Right cardiac atrium (tissue), 5 donors: ENCODE results near the gene NHSL2. TPM values are rescaled to one million over a fixed set of nuclear protein-coding genes. Genes with fewer than 3 reads are reported as not detected.

ENCODE experiments used
- ATAC-seq, 2 donors: fragments of 200-7000 bp; cut with Tn5 transposase; one replicate each; pipeline versions ENCODE4 v1.8.0 to v1.9.1; 2020; ENCODE audit warnings: moderate library complexity in 2 of 2, mild to moderate bottlenecking in 1 of 2
- DNase-seq, 3 donors: peaks; one replicate each; pipeline ENCODE4 v3.0.0-alpha.2; 2020
- H3K27ac ChIP-seq: one replicate; pipeline ENCODE4 v1.5.1; 2013; ENCODE audit warnings: mild to moderate bottlenecking, low read length, control low read depth, moderate library complexity
- H3K27me3 ChIP-seq: one replicate; pipeline ENCODE4 v1.6.1; 2013; ENCODE audit not compliant: control insufficient read depth, insufficient read depth
- H3K4me1 ChIP-seq: one replicate; pipeline ENCODE4 v1.6.1; 2013; ENCODE audit warnings: low read length; ENCODE audit not compliant: control insufficient read depth, insufficient read depth
- H3K4me3 ChIP-seq: one replicate; pipeline ENCODE4 v1.5.1; 2013; ENCODE audit warnings: low read length, control low read depth
- H3K9me3 ChIP-seq: one replicate; pipeline ENCODE4 v1.6.1; 2013; ENCODE audit warnings: low read length; ENCODE audit not compliant: control insufficient read depth
- WGBS: extraction: QIAGEN DNeasy Blood & Tissue Kit; methylation state at CpG from one replicate; pipeline ENCODE4 v1.1.7; 2013; 5-methylcytosine and 5-hydroxymethylcytosine counted together
- intact Hi-C, 4 donors: fragments of 100-400 bp; cut with DNase I; formaldehyde crosslinking; loops; one replicate each; pipeline versions ENCODE4 v1.11.0 to v1.14.0; 2022 to 2023
- polyA plus RNA-seq: library from polyadenylated mRNA; stranded (reverse); fragments of 200-250 nt; gene quantifications from one replicate; pipeline ENCODE4 v1.2.3, GENCODE V29; 2013
- total RNA-seq, 4 donors: library from RNA; stranded (reverse); fragmentation: NEBNext Ultra II Directional; extraction: Animal tissue kit (Norgen Biotek cat#: 25700); gene quantifications; one replicate each; pipeline ENCODE4 v1.2.1, GENCODE V29; 2021
- donor health status: healthy with polysubstance abuse.
- donor health status: DM: no; HTN: yes; CAD: no.
- donor health status: DM: no; HTN: no; CAD: no.
- donor health status: DM: no; HTN: yes; CAD: no; lungs with severe emphysema.
- donor health status: DM: yes; HTN: yes; CAD: no.

NHSL2 gene
- total and polyA plus RNA-seq, 5 donors: 2.4 to 9.2 (median 6.6) TPM

DNA sequence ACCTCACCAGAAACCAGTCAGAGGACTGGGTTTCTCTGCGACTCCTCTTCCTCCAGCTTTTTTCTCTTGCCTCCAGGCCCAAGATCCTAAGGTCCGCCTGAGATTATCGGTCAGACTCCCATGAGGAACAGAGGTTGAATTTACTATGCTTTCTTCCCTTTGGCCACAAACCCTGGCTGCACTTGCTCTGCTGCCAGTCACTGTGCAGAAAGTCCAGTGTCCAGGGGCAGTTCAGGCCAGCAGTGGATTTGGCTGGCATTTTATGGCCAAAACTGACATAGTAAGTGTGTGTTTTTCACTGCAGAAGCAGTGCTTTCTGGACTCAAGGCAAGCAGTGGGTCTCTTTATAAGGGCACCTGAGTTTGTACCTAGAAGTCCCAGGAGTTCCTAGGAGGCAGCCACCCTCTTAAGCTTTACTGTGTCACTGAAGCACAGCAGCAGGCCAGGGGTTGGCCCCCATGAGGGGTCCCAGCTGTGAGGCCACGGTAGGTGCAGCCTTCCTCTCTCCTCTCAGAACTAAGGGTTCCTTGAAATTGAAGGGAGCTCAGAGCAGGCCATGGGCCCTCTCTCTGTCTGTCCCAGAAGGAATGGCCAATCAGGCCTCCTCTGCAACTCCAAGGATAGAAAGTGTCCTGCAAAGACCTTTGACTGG is 217.7 kb downstream of the NHSL2 start:
- DNase-seq (no peak), ATAC-seq (no peak)
- Histone ChIP-seq H3K27me3 (no peaks in the 10 kb centered on the region), H3K4me1 (peaks cover 11% of the 10 kb centered on the region), H3K4me3 (no peak overlapping the region), H3K27ac (no peak overlapping the region), H3K9me3 (no peaks in the 10 kb centered on the region)
- intact Hi-C loops: loop anchor here in 3 of 4 donors (5.0 to 10.0 kb wide), 4 partner anchors 104 to 131 kb away; no protein-coding TSS in a partner anchor
- WGBS: 71% methylated on average over 4 of the region's 4 CpGs

DNA sequence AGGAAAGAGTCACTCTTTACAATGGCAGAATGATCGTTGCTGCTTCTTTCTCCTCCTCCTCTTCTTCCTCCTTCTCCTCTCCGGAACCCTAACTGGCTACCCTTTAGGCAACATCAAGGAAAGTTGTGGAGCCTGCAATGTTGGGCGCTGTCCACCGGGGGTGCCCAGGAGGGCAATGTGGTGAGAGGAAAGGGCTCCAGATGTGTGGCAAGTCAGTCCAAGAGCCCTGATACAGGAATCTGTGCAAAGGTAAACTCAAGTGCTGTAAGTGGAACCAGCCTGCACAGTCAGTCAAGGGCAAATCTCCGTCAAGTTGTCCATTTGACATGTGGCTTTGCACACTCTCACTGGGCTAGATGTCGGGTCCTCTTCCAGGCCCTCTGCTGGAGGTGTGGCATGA is 218.2 kb downstream of the NHSL2 start:
- peaks cover 11% of the 10 kb centered on the region for H3K4me1 ChIP-seq
- ATAC-seq (no peak), DNase-seq (peak in 1 of 3 donors; percentile 51)
- intact Hi-C loops: loop anchor here in 3 of 4 donors (5.0 to 10.0 kb wide), 4 partner anchors 104 to 132 kb away; no protein-coding TSS in a partner anchor
- WGBS: 73% methylated on average over 6 of the region's 6 CpGs
- H3K27ac ChIP-seq: no peak overlapping the region
- H3K9me3 ChIP-seq: no peaks in the 10 kb centered on the region
- H3K4me3 ChIP-seq: no peak overlapping the region
- no peaks in the 10 kb centered on the region for H3K27me3 ChIP-seq

DNA sequence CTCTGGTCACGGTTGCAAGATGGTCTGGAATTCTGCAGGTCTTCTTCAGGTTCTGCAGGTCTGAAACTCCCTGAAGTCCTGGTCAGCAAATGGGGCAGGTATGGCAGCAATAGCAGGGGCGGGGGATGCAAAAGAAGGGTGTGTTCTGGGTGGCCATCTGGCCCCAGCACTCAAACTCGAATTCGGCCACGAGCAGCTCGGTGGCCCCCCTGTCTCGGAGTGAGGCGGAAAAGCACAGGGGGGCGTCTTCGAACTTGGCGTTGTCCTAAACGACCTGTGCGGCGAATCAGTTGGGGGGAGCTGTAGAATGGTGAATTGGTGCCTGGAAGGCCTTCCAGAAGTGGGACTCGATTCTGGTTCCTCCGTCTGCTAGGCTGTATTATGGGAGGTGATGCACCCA is 219.0 kb downstream of the NHSL2 start:
- Histone ChIP-seq H3K27ac (no peak overlapping the region), H3K4me1 (peaks cover 6% of the 10 kb centered on the region), H3K4me3 (no peak overlapping the region), H3K27me3 (no peaks in the 10 kb centered on the region), H3K9me3 (no peaks in the 10 kb centered on the region)
- 96% methylated on average over 16 of the region's 16 CpGs for WGBS
- no peak for ATAC-seq
- intact Hi-C loops: loop anchor here in 3 of 4 donors (5.0 to 10.0 kb wide), 5 partner anchors 105 to 217 kb away; partner anchors contain the start of gene NHSL2 (in 1 of the 3)
- no peak for DNase-seq

DNA sequence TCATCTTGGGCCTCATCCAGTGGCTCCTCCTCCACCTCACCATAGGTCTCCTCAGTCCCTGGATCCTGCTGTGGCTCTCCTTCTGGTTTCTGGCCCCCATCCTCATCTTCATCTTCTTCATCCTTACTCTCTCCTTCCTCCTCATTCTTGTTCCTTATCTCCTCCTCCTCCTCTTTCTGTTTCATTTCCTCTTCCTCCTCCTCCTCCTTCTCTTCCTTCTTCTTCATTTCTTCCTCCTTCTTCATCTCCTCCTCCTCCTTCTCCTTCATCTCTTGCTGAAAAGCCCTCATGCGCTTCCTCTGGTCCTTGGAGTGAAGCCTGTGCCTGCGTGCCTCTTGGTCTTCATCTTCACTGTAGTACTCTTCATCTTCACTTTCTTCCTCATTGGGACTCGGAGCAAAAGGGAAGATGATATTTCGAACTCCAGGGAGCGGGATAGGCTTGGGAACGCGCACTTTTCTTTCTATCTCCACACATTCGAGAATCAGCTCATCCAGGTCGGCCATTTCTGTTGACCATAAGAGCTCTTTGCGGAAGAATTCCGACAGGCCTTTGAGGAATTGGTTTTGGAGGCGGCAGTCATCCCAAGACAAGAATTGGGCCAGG is 219.6 kb downstream of the NHSL2 start:
- H3K9me3 ChIP-seq: no peaks in the 10 kb centered on the region
- no peak overlapping the region for H3K4me3 ChIP-seq
- intact Hi-C loops: loop anchor here in 1 of 4 donors (5.0 kb wide), 1 partner anchor 218 kb away; the partner anchor contains the start of gene NHSL2
- WGBS: 91% methylated on average over 12 of the region's 12 CpGs
- H3K4me1 ChIP-seq: peaks cover 6% of the 10 kb centered on the region
- no peaks in the 10 kb centered on the region for H3K27me3 ChIP-seq
- ATAC-seq (no peak), DNase-seq (no peak)
- no peak overlapping the region for H3K27ac ChIP-seq

DNA sequence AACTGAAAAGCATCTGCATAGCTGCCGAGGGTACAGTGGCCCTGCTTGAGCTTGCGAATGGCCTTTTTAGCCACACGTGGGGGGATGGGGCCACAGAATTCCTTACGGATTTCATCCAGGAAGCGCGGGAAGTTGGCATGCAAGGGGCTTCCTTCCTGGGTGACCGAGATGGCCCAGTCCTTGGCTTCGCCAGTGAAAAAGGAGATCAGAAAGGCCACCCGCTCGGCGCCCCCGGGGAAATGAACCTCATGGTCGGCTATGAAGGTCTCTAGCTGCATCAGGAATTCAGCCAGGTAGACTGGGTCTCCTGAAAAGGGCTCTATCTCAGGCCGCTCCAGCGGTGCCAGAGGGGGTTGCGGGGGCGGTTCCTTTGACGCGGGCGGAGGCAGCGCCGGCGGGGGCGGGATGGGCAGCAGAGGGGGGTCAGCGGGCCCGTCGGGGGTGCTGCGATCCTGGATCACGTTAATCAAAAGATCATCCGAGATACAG is 220.2 kb downstream of the NHSL2 start:
- H3K27ac ChIP-seq: no peak overlapping the region
- H3K27me3 ChIP-seq: no peaks in the 10 kb centered on the region
- intact Hi-C loops: loop anchor here in 1 of 4 donors (5.0 kb wide), 1 partner anchor 219 kb away; the partner anchor contains the start of gene NHSL2
- WGBS: 27% methylated on average over 30 of the region's 30 CpGs
- peak overlapping the region; percentile 59 for H3K4me3 ChIP-seq
- no peaks in the 10 kb centered on the region for H3K9me3 ChIP-seq
- peaks cover 3% of the 10 kb centered on the region for H3K4me1 ChIP-seq
- DNase-seq (peak in 2 of 3 donors; percentile 29 to 69), ATAC-seq (no peak)

DNA sequence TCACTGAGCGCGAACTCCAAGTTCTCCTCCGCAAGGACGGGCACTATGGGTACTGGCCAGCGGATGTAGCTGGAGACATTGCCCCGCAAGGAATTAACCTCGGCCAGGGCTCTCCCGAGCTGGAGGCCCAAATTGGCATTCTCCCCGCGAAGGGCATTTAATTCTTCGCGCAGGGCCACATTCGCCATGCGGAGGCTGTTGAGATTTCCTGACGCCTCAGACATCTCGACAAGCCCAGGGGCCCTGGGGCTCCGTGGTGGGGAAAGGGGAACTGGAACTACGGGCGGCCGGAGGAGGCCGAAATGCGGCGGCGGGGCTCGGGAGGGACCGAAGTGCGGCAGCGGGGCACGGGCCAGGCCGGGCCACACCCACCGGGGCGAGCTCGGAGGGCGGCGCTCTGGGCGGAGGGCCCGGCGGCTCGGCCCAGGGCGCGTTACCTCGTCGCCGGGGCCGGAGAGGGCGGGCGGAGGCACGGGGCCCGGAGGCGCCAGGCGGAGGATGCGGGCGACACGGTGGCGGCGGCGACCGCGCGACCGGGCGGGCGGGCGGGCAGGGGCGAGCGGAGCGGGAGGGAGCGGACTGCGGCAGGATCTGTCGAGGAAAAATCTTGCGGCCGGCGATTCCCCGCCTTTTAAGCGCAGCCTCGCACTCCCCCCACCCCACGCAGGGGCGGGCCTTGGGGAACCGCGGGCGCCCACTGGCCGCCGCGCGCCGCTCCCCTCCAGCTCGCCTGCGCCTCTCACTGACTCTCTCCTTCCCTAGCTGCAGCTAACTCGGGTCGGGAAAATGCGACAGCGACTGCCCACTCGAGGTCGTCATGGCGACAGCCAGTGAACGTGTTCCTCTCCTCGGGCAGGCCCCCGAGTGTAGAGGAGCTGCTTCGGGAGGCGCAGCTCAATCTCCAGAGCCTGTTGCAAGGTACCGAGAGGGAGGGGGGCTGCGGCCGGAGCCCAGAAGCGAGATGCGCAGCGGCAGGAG is 221.0 kb downstream of the NHSL2 start, which contains the start of gene RTL5:
TSS of gene RTL5 (minus strand) at position 599 of the 978 bp plus-strand sequence.
- no peaks in the 10 kb centered on the region for H3K4me1 ChIP-seq
- under 1% methylated on average over 101 of the region's 106 CpGs for WGBS
- peak; percentile 91 to 95 (median 95) for DNase-seq
- no peaks in the 10 kb centered on the region for H3K27me3 ChIP-seq
- intact Hi-C loops: loop anchor here in 1 of 4 donors (5.0 kb wide), 1 partner anchor 219 kb away; the partner anchor contains the start of gene NHSL2
- H3K27ac ChIP-seq: no peak within 1 kb of the TSS
- peak within 1 kb of the TSS; percentile 59 for H3K4me3 ChIP-seq
- peak; percentile 94 to 97 for ATAC-seq
- no peaks in the 10 kb centered on the region for H3K9me3 ChIP-seq

DNA sequence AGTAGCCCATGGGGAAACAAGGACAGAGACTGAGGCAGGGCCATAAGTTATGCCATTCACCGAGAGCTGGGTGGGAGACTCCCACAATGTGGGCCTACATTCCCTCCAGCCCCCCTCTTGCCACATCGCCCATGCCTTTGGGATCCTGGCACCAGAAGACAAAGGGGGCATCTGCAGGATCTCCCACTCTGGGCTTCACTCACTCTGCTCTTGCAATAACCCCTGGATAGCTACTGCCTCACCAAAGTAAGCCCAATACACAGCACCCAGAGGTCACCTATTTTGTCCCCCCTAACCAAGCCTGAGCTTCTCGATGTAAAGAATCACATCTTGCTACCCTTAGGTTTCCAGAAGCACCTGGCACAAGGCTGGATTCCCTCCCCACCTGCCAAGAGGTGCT is 221.8 kb downstream of the NHSL2 start:
- Histone ChIP-seq H3K27ac (no peak overlapping the region), H3K9me3 (no peaks in the 10 kb centered on the region), H3K4me1 (no peaks in the 10 kb centered on the region), H3K4me3 (no peak overlapping the region), H3K27me3 (no peaks in the 10 kb centered on the region)
- ATAC-seq (no peak), DNase-seq (no peak)
- 77% methylated on average over 3 of the region's 3 CpGs for WGBS
- intact Hi-C loops: loop anchor here in 1 of 4 donors (5.0 kb wide), 1 partner anchor 220 kb away; the partner anchor contains the start of gene NHSL2

DNA sequence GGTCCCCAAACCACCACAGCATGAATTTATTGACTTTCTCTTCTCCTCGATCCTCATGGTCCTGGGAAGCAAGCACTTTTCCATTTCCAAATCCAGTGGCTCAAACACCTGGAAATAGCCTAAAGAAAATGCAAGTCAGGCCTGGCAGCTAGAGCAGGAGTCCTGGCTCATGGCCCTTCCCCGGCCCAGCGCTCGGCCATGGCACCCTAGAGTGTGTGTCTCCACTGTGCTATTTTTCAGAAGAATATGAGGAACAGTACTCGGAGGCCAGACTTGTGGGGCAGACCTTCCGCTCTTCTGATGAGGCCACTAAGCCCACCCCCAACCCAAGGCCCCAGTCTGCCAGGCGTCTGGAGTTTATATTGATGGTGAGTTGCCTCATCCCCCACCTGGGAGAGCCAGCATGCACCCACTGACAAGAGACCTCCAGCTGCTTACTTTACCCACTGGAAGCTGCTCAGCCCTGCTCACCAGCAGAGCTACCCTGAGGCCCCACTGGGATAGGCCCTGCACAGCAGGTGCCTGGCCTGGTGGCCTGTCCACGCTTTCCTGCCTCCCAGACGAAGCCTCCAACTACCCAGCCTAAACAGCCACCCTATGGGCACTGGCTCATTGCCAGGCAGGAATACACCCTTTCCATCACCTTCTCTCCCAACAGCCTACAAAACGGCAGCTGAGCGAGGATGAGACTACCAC is 223.4 kb downstream of the NHSL2 start:
- Histone ChIP-seq H3K4me3 (no peak overlapping the region), H3K9me3 (no peaks in the 10 kb centered on the region), H3K27ac (no peak overlapping the region), H3K27me3 (no peaks in the 10 kb centered on the region), H3K4me1 (no peaks in the 10 kb centered on the region)
- DNase-seq (no peak), ATAC-seq (no peak)
- WGBS: 96% methylated on average over 11 of the region's 11 CpGs
- intact Hi-C loops: loop anchor here in 1 of 4 donors (5.0 kb wide), 1 partner anchor 222 kb away; the partner anchor contains the start of gene NHSL2

DNA sequence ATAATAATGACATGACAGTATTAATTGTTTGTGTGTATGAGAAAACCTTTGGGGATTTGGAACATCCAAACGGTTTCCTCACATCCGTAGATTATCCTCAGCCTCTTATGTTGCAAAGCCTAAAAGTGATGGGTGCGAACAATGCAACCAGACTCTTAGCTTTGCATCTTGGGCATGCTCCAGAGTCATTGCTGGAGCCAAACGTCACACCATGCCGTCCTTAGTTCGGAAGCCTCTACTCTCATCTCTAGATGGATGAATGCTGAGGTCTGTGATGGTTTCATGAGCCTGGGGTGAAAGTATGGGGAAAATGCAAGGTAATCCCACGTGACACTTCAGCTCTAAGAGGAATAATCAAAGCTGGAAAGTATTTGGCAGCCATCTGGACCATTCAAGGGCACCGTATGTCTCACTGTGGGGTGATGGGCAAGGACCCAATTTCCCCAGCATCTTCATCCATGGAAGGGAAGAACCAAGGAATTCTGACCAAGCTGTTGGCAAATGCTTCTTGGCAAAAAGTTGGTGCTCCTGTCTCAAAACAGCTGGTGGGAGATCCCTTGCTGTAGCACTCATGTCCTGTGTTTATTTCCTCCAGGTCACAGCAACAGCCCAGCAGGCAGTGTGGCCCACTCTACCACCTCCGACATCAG is 227.3 kb downstream of the NHSL2 start:
- no peak overlapping the region for H3K27ac ChIP-seq
- H3K4me1 ChIP-seq: no peaks in the 10 kb centered on the region
- no peaks in the 10 kb centered on the region for H3K9me3 ChIP-seq
- 82% methylated on average over 9 of the region's 9 CpGs for WGBS
- intact Hi-C loops: no loop called here
- H3K27me3 ChIP-seq: no peaks in the 10 kb centered on the region
- DNase-seq (no peak), ATAC-seq (no peak)
- no peak overlapping the region for H3K4me3 ChIP-seq
